Small intestine (tissue), 7 donors: ENCODE data around the gene UBE2QL1. TPM values are rescaled to one million over a fixed set of nuclear protein-coding genes. Genes with fewer than 3 reads are reported as not detected.

Experiments used
- DNase-seq, 2 donors: peaks; one replicate each; pipeline versions ENCODE4 v3.0.0 to v3.0.0-alpha.2; 2013
- FAIRE-seq: peaks from 2 replicates; lab custom pipeline; 2012; peaks lifted over from hg19 to GRCh38; lab: Jason Lieb, UNC
- H3K27ac ChIP-seq, 3 donors: one replicate each; pipeline ENCODE4 v1.5.1; 2013; ENCODE audit warnings: low read length in 2 of 3, mild to moderate bottlenecking in 2 of 3, control low read depth in 1 of 3, inconsistent platforms in 1 of 3, low read depth in 1 of 3, moderate library complexity in 1 of 3
- H3K27me3 ChIP-seq, 3 donors: one replicate each; pipeline ENCODE4 v1.6.1; 2013; ENCODE audit warnings: low read length in 3 of 3, inconsistent platforms in 1 of 3; ENCODE audit not compliant: control insufficient read depth in 3 of 3, insufficient read depth in 3 of 3
- H3K36me3 ChIP-seq, 3 donors: one replicate each; pipeline ENCODE4 v1.6.1; 2013; ENCODE audit warnings: low read length in 3 of 3, inconsistent platforms in 1 of 3, low read depth in 1 of 3, mild to moderate bottlenecking in 1 of 3, moderate library complexity in 1 of 3; ENCODE audit not compliant: control insufficient read depth in 3 of 3, insufficient read depth in 2 of 3
- H3K4me1 ChIP-seq, 3 donors: one replicate each; pipeline ENCODE4 v1.6.1; 2013; ENCODE audit warnings: low read length in 2 of 3, inconsistent platforms in 1 of 3, low read depth in 1 of 3, mild to moderate bottlenecking in 1 of 3, moderate library complexity in 1 of 3; ENCODE audit not compliant: control insufficient read depth in 3 of 3, insufficient read depth in 2 of 3
- H3K4me3 ChIP-seq, 3 donors: one replicate each; pipeline ENCODE4 v1.5.1; 2013; ENCODE audit warnings: low read length in 3 of 3, control low read depth in 1 of 3, inconsistent platforms in 1 of 3, low read depth in 1 of 3, mild to moderate bottlenecking in 1 of 3, moderate library complexity in 1 of 3
- H3K9me3 ChIP-seq, 2 donors: one replicate each; pipeline ENCODE4 v1.6.1; 2013; ENCODE audit warnings: low read depth in 1 of 2, low read length in 1 of 2; ENCODE audit not compliant: control insufficient read depth in 2 of 2, insufficient read depth in 1 of 2
- WGBS, 3 donors: extraction: QIAGEN DNeasy Blood & Tissue Kit; methylation state at CpG; one replicate each; pipeline ENCODE4 v1.1.7; 2013; 5-methylcytosine and 5-hydroxymethylcytosine counted together
- polyA plus RNA-seq, 4 donors: library from polyadenylated mRNA; stranded (reverse) in 3 of 4; unstranded in 1 of 4; fragments of 200-250 nt in 3 of 4; fragments of 120-200 nt in 1 of 4; gene quantifications; one replicate each; pipeline versions ENCODE4 v1.2.1 to v1.2.3, GENCODE V29; 2013
- donor health status: healthy with polysubstance abuse.
- donor health status: control.
- donor health status: control.
- donor health status: Bipolar disorder and iron deficiency.
- donor health status: healthy.

UBE2QL1 gene
- polyA plus RNA-seq, 4 donors, result 0.27 to 0.75 (median 0.45) TPM; not detected in 1

- FAIRE-seq (no peak), DNase-seq (no peak)
- no peaks in the 10 kb centered on the region for H3K9me3 ChIP-seq
- no peak overlapping the region for H3K27ac ChIP-seq
- no peaks in the 10 kb centered on the region for H3K27me3 ChIP-seq
- no peaks in the 10 kb centered on the region for H3K4me1 ChIP-seq
- H3K4me3 ChIP-seq, result no peak overlapping the region
- H3K36me3 ChIP-seq, result no peaks in the 10 kb centered on the region
- WGBS, 3 donors, result 72 to 80% (median 76%) methylated on average over 9 of the region's 9 CpGs
Measured at GRCh38 chr5:6518298-6519057, 69.8 kb downstream of the UBE2QL1 start.

GRCh38 chr5:6520201-6520600 is 71.5 kb downstream of the UBE2QL1 start:
- H3K4me3 ChIP-seq, result no peak overlapping the region
- FAIRE-seq, result no peak
- 88 to 90% (median 90%) methylated on average over 5 of the region's 5 CpGs for WGBS, 3 donors

GRCh38 chr5:6522331-6522730 is 73.7 kb downstream of the UBE2QL1 start:
- no peaks in the 10 kb centered on the region for H3K9me3 ChIP-seq
- H3K36me3 ChIP-seq, result no peaks in the 10 kb centered on the region
- H3K27ac ChIP-seq, result no peak overlapping the region
- DNase-seq (no peak), FAIRE-seq (no peak)
- 86 to 89% (median 87%) methylated on average over 16 of the region's 16 CpGs for WGBS, 3 donors
- H3K4me3 ChIP-seq, result no peak overlapping the region
- H3K4me1 ChIP-seq, result no peaks in the 10 kb centered on the region
- no peaks in the 10 kb centered on the region for H3K27me3 ChIP-seq

More at GRCh38 chr5:6520201-6520600, 71.5 kb downstream of the UBE2QL1 start:
- no peak for DNase-seq
- Histone ChIP-seq H3K9me3 (no peaks in the 10 kb centered on the region), H3K36me3 (no peaks in the 10 kb centered on the region), H3K4me1 (no peaks in the 10 kb centered on the region), H3K27me3 (no peaks in the 10 kb centered on the region), H3K27ac (no peak overlapping the region)

GRCh38 chr5:6522923-6523322 is 74.3 kb downstream of the UBE2QL1 start:
- 33 to 65% (median 34%) methylated on average over 9 of the region's 9 CpGs for WGBS, 3 donors

GRCh38 chr5:6525422-6525821 is 76.8 kb downstream of the UBE2QL1 start:
- FAIRE-seq (no peak), DNase-seq (no peak)
- H3K9me3 ChIP-seq, result no peaks in the 10 kb centered on the region
- H3K36me3 ChIP-seq, result no peaks in the 10 kb centered on the region
- no peak overlapping the region for H3K4me3 ChIP-seq
- H3K27me3 ChIP-seq, result no peaks in the 10 kb centered on the region
- H3K4me1 ChIP-seq, result no peaks in the 10 kb centered on the region
- WGBS, 3 donors, result 83 to 100% (median 87%) methylated on average over 3 to 4 of the region's 4 CpGs
- no peak overlapping the region for H3K27ac ChIP-seq

More at GRCh38 chr5:6522923-6523322, 74.3 kb downstream of the UBE2QL1 start:
- no peaks in the 10 kb centered on the region for H3K4me1 ChIP-seq
- H3K4me3 ChIP-seq, result no peak overlapping the region
- H3K27me3 ChIP-seq, result no peaks in the 10 kb centered on the region
- no peak overlapping the region for H3K27ac ChIP-seq
- no peaks in the 10 kb centered on the region for H3K9me3 ChIP-seq
- no peaks in the 10 kb centered on the region for H3K36me3 ChIP-seq
- no peak for FAIRE-seq
- no peak for DNase-seq

- no peaks in the 10 kb centered on the region for H3K36me3 ChIP-seq
- peak; percentile 12 to 40 for DNase-seq
- no peaks in the 10 kb centered on the region for H3K9me3 ChIP-seq
- no peak overlapping the region for H3K4me3 ChIP-seq
- no peaks in the 10 kb centered on the region for H3K4me1 ChIP-seq
- no peak overlapping the region for H3K27ac ChIP-seq
- no peaks in the 10 kb centered on the region for H3K27me3 ChIP-seq
- 42 to 55% (median 55%) methylated on average over 9 of the region's 9 CpGs for WGBS, 3 donors
- no peak for FAIRE-seq
Measured at GRCh38 chr5:6525910-6526309, 77.3 kb downstream of the UBE2QL1 start.

GRCh38 chr5:6527749-6528455 is 79.2 kb downstream of the UBE2QL1 start:
- Histone ChIP-seq H3K27ac (no peak overlapping the region), H3K36me3 (no peaks in the 10 kb centered on the region), H3K4me3 (no peak overlapping the region), H3K27me3 (no peaks in the 10 kb centered on the region), H3K4me1 (no peaks in the 10 kb centered on the region), H3K9me3 (no peaks in the 10 kb centered on the region)
- WGBS, 3 donors, result 73 to 80% (median 76%) methylated on average over 12 of the region's 12 CpGs
- no peak for DNase-seq
- no peak for FAIRE-seq

- H3K4me3 ChIP-seq, result no peak overlapping the region
- no peaks in the 10 kb centered on the region for H3K36me3 ChIP-seq
- no peaks in the 10 kb centered on the region for H3K27me3 ChIP-seq
- no peak overlapping the region for H3K27ac ChIP-seq
- no peaks in the 10 kb centered on the region for H3K4me1 ChIP-seq
- H3K9me3 ChIP-seq, result no peaks in the 10 kb centered on the region
- FAIRE-seq, result no peak
- WGBS, 3 donors, result 23 to 58% (median 34%) methylated on average over 2 of the region's 2 CpGs
- DNase-seq, result no peak
Measured at GRCh38 chr5:6535594-6535993, 86.9 kb downstream of the UBE2QL1 start.
